ENCODE data around the gene LSR.

DNA sequence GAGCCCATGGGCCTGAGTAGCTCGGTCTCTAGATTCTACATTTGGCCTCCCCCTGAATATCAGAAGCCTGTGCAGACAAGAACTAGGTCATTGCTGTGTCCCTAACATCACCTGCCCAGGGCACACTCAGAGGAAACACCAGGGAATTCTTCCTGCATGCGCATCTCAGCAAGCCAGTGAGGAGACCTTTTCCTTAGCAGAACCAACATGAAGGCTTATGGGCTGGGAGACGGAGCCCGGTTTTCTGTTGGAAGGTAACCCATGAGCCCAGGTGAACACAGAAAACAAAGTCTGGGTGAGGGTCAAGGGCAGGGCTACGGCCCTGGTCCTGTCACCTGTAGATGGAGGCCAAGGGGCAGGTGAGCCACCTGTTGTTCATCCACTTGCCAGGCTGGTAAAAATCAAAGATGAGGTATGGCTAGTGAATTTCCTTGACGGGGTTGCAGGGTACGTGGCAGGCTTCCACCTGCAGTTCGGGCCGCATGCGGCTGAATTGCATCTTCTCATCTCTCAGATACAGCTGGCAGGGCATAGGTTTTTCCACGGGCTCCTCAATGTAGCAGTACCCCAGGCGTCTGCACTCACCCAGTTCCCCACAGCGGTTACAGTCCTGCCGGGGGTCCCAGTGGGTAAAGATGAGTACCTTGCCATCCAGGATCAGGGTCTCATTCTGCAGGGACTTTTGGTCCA, 16.7 kb upstream of the LSR start:
- no peak for TF ChIP-seq YY1 (IDR thresholded peaks at IDR 0.05; ENCODE audit: insufficient read depth, insufficient read length)
- TF ChIP-seq ZNF274 (IDR thresholded peaks at IDR 0.05; ENCODE audit: low read depth, low read length) = no peak
- no peak for TF ChIP-seq SUZ12 (IDR thresholded peaks at IDR 0.05; ENCODE audit: extremely low read depth, insufficient read depth, insufficient read length)

Measured in NT2/D1 (cell line).